ENCODE measurements around the gene GLT1D1. TPM values are rescaled to one million over a fixed set of nuclear protein-coding genes. Genes with fewer than 3 reads are reported as not detected.

The GLT1D1 gene
- total and polyA plus RNA-seq, 2 experiments from 2014 or later: 1.4 to 4.4 TPM

- Mint-ChIP-seq H3K4me3 (no peak overlapping the region), H3K36me3 (ENCODE audit: low read depth) (peaks cover 30% of the 10 kb centered on the region), H3K9me3 (peaks cover 80% of the 10 kb centered on the region), H3K4me1 (peaks cover 8% of the 10 kb centered on the region), H3K27ac (no peak overlapping the region), H3K27me3 (ENCODE audit: insufficient read depth, low read depth, poor library complexity) (peaks cover 11% of the 10 kb centered on the region)
- peaks cover 5% of the 10 kb centered on the region for H3K4me1 ChIP-seq (ENCODE audit: insufficient read depth)
- no peaks in the 10 kb centered on the region; the same call in 1 of the 2 replicates for H3K9me2 ChIP-seq (ENCODE audit: insufficient read depth)
- H3K27me3 ChIP-seq (ENCODE audit: insufficient read depth): peaks cover 7% of the 10 kb centered on the region; the same call in 1 of the 2 replicates
- no peak overlapping the region for H3K4me2 ChIP-seq
- DNase-seq (ENCODE audit: low spot score) (no peak), ATAC-seq (no peak)
- H3K4me3 ChIP-seq: no peak overlapping the region
- H3F3A ChIP-seq (replicated peaks; ENCODE audit: low read depth): no peaks in the 10 kb centered on the region
- no peaks in the 10 kb centered on the region for H4K20me1 ChIP-seq (replicated peaks; ENCODE audit: insufficient read depth)
- TF ChIP-seq NANOG (IDR thresholded peaks at IDR 0.05; ENCODE audit: borderline replicate concordance): no peak
- TF ChIP-seq ZNF462 (CRISPR knock-in tag; IDR thresholded peaks at IDR 0.05): no peak
- TF ChIP-seq ZNF114 (CRISPR knock-in tag; IDR thresholded peaks at IDR 0.05): no peak
- no peak for TF ChIP-seq EZH2 (IDR thresholded peaks at IDR 0.05; ENCODE audit: low read depth, unreplicated experiment)
- no peak for TF ChIP-seq ZNF331 (CRISPR knock-in tag; IDR thresholded peaks at IDR 0.05; ENCODE audit: low read depth)
- TF ChIP-seq CTCF (conservative IDR thresholded peaks at IDR 0.05; ENCODE audit: low read depth in 2 of 2): no peak
- TF ChIP-seq CREB1 (CRISPR knock-in tag; IDR thresholded peaks at IDR 0.05; ENCODE audit: low read depth): no peak
- no peak for TF ChIP-seq JUNB (IDR thresholded peaks at IDR 0.05; ENCODE audit: unreplicated experiment)
- no peak for TF ChIP-seq REST (IDR thresholded peaks at IDR 0.05; ENCODE audit: unreplicated experiment)
- TF ChIP-seq EZH2phosphoT487 (IDR thresholded peaks at IDR 0.05; ENCODE audit: unreplicated experiment): no peak
- no peak for TF ChIP-seq ETS1 (IDR thresholded peaks at IDR 0.05)
- TF ChIP-seq STAT1 (IDR thresholded peaks at IDR 0.05; ENCODE audit: unreplicated experiment): no peak
- TF ChIP-seq POLR2AphosphoS5 (IDR thresholded peaks at IDR 0.05; ENCODE audit: low read depth): no peak
- H3K27ac ChIP-seq (ENCODE audit: low read depth): no peak overlapping the region
- H3K79me2 ChIP-seq (replicated peaks; ENCODE audit: insufficient read depth): no peaks in the 10 kb centered on the region
- no peaks in the 10 kb centered on the region for H3K36me3 ChIP-seq (ENCODE audit: insufficient read depth)
- no peak overlapping the region for H2AFZ ChIP-seq
Observed at GRCh38 chr12:128852026-128852698, 1.1 kb upstream of the GLT1D1 start.
